Stromal cell of bone marrow (primary cell): Measurements from ENCODE around the gene ATXN3.

Experiments
- DNase-seq: peaks from one replicate; pipeline ENCODE4 v3.0.0-alpha.2; 2012; ENCODE audit warnings: low read depth

ATXN3 gene

DNA sequence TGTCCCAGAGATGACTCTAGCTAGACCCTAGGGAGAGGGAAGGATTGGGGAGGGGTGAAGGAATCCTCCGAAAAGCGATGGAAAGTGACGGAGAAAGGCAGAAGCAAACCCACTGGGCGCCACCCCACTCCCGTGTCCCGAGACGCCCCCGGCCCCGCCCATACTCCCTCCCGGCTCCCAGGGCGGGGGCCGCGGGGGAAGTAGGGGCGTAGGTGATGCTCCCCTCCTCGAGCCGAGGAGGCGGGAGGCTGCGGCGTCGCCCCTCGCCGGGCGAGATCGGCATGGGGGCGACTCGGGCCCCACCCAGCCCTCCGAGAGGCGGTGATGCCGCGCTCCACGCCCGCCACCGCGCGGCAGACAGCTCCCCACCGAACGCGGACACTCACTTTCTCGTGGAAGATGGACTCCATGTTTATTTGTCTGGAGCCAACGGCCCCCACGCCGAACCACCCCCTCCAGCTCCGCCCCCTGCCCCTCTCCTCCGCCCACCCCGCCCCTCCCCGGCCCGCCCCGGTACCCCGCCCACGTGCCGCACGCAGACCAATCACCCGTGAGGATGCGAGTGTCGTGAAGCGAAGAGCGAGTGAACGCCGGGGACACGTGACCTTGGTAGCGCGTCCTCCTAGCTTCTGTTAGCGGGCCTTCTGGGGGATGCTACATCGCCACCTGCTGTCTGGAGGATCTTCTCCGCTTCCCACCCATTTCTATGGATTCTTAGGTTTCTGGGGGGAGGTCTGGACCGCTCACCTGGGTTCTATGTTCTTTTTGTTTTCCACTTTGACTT, at the start of gene ATXN3:
Gene ATXN3 (minus strand): TSS at position 440 of the 784 bp plus-strand sequence. CDS start 30 bp downstream, at position 410.
- DNase-seq, result peak; percentile 98

DNA sequence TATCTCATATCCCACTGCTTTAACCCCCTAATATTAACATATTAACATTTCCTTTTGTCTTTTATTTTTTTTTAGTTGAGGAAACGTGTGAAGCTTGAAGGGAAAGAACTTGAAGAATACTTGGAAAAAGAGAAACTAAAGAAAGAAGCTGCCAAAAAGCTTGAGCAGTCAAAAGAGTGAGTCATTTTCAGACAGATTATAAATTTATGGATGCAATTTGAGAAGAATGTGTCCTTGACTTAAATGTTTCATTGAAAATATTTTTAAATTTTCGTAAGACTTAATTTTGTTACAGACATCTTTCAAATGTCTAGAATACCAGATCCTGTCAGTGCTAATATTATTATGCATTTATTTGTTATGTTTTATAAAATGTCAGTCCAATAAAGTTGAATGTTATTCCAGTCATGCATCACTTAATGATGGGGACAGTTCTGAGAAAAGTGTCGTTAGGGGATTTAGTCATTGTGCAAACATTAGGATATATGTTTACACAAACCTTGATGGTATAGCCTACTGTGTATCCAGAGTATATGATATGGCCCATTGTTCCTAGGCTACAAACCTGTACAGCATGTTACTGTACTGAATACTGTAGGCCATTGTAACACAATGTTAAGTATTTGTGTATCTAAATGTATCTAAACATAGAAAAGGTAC, 48.0 kb upstream of the ATXN3 start:
- peak; percentile 18 for DNase-seq

DNA sequence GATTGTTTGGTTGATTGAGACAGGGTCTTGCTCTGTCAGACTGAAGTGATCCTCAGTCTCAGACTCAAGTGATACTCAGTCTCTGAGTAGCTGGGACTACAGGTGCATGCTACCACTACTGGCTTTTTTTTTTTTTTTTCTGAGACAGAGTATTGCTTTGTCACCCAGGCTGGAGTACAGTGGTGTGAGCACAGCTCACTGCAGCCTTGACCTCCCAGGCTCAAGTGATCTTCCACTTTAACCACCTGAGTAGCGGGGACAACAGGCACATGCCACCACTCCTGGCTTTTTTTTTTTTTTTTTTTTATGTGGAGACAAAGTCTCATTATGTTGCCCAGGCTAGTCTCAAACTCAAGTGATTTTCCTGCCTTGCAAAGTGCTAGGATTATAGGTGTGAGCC, 47.2 kb upstream of the ATXN3 start:
- no peak for DNase-seq

DNA sequence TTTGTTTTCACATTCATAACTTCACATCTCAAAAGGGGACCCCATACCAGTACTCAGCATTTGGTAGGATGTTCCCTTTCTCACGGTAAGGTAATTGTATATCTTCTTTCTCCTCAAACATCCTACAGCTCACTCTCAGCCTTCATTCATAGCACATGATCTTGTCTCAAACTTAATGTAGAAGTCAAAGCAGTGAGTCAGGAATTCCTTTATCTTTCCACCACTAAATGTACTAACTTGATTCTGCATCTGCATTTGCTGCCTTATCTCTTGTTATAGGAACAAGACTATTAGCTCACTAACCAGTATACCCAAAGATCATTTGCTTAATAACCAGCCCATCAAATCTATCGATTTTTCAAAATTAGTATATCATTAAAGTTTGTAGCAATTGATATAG, 38.3 kb upstream of the ATXN3 start:
- no peak for DNase-seq

DNA sequence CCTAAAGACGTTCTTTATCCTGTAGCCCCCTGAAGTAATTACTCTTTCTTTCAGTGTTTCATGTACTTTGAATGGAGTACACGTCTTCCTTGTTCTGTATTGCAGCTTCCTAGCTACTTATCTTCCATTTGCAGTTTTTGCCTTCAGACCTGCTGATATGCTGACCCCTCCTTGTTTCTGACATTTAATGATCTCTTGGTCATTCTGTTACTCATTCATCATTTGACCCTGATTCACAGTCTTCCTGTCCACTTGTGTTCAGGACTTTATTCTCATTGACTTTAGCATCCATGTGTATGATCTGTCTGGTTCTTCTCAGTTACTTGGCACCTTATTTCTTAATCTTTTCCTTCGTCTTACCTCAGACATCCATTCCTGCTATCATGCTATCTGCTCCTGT, 37.6 kb upstream of the ATXN3 start:
- DNase-seq, result peak; percentile 10

DNA sequence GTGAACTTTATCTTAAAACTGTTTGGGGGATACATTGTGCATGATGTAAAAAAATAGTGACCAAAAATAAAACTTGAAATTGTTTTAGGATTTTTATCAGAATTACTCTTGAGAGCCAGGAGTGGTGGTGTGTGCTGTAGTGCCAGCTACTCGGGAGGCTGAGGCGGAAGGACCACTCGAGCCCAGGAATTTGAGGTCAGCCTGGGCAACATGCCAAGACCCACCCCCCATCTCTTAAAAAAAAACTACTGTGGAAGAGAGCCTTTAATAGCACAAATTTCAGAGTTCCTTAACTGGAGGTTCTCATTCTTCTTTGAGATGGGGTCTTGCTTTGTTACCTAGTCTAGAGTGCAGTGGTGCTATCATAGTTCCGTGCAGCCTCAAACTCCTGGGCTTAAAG, 36.9 kb upstream of the ATXN3 start:
- DNase-seq, result no peak

DNA sequence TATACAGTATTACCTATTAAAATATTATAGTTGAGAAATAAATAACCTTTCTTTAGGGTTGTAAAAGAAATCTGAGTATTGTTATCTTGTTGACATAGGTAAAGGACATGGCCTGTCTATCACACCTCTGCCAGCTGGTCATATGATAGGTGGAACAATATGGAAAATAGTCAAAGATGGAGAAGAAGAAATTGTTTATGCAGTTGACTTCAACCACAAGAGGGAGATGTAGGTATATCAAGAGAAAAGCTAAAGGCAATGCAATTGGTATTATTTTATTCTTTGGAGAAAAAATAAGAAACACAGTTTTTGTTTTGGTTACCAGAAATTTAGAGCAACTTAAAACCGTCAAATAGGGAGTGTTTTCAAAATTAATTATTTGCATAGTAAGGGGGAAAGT, 28.9 kb upstream of the ATXN3 start:
- peak; percentile 23 for DNase-seq

DNA sequence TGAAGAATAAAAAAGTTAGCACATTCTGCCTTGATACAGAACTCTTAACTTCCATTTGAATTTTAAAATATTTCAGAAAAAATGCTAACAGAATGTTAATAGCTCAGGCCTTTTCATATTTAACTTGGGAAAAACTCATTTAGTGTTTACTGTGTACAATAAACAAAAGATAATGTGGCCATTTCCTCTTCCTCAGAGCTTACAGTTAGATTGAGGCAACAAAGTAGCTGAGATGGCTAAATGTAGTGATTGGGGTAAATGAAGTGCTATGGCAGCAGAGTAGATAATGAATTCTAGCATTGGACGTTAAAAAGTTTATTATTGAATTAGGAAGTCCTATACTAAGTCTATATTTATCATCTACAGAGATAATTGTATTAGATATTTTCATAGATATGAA, 28.1 kb upstream of the ATXN3 start:
- DNase-seq, result no peak

DNA sequence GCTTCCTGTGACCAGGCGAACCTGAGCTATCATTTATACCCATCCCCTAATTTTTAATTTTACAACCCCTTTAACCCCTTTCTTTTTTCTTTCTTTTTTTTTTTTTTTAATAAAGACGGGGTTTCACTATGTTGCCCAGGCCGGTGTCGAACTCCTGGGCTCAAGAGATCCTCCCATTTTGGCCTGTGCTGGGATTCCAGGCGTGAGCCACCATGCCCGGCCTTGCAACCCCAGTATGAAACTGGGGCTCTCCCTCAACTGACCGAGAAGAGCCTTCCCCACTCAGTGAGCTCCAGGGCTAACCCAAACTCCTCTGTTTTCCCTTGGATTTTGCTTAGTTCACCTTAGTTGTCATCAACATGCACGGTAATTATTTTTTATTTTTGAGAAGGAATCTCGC, 16.4 kb upstream of the ATXN3 start:
- no peak for DNase-seq

DNA sequence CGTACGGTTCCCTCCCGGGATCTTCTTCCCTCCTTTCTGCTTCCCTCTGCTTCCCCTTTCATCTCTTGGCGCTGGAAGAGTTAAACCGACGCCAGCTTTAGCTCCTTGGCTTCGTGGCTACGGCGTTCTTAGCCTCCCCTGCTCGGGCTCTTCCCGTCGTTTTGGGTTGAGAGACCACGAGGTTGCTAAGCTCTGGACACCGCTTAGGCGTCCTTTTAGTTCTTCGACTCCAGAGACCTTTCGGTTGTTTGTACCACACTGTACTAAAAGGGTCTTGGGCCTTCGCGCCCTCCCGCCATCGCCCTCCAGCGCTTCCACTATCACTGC, 15.9 kb upstream of the ATXN3 start:
- no peak for DNase-seq

DNA sequence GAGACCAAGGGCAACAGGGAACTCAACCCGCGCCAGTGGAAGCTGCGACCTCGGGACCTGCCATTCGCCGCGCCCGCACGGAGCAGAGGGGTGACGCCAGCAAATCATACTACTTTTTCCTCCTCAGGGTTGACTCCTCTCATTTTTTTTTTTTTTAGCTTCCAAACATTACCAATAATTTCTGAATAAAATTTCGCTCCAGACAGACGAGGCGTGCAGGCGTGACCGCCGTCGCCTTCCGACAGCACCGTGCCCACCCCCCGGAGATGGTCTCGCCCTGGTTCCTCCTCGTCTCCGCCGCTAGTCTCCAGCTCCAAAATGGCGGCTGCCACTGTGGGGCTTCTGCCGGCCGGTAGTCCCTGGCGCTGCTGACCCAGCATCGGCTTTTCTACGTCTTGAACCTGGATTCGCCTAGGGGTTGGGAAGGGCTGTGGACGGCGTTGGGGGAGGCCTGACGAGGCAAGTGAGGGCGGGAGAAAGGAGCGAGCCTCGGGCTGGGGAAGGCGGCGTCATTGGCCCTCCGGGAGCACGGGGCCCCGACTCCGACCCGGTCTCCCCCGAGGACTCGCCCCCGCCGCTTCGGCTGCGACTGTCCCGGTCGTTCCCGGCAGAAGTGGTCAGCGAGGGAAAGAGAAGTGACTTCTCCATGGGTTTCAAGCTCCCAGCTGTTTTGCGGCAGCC, 15.4 kb upstream of the ATXN3 start, which contains the start of the genes CPSF2 and NDUFB1:
Gene CPSF2 (plus strand): TSS at position 300 of the 681 bp plus-strand sequence. CDS start 9,016 bp downstream, outside the sequence.
Gene NDUFB1 (minus strand): TSS at position 37 of the 681 bp plus-strand sequence. CDS start 4,069 bp downstream, outside the sequence.
- peak; percentile 66 for DNase-seq

DNA sequence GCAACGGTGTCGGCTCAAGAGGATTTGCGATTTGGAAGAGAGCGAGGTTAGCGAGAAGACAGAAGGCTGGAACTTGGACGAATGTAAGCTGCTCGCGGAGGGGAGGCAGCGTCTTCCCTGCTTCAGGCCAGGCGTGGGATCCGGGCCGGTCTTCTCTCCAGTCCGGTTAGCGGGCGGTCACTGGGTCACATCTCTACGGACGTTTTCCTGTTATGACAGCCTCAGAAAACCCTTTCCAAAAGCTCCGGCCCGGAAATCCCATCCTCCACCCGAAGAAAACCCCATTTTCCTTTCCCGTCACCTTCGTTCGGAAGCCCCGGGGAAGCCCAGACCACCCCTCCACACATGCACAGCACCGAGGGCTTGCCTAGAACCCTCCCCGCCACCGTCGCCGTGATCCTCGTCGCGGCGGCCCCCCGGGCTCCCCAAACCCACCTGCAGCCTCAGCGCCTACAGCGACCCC, 14.9 kb upstream of the ATXN3 start:
- DNase-seq, result no peak

DNA sequence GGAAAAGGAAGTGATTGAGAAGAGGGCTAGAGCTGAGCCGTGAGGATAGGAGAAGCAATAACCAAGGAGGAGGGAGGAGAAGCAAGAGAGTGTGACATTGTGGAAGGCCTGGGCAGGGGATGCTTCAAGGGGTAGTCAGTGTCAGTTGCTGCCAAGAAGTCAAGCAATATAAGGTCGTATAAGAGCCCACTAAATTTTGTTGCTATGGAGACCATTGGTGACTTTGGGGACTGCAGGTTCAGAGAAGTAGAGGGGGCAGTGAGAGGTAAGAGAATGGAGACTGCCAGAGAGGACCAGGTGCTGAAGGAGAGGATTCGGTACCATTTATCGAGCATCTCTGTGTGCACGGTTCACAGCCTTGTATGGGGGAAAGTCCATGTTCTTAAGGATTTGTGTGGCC, 3.1 kb upstream of the ATXN3 start:
- no peak for DNase-seq

DNA sequence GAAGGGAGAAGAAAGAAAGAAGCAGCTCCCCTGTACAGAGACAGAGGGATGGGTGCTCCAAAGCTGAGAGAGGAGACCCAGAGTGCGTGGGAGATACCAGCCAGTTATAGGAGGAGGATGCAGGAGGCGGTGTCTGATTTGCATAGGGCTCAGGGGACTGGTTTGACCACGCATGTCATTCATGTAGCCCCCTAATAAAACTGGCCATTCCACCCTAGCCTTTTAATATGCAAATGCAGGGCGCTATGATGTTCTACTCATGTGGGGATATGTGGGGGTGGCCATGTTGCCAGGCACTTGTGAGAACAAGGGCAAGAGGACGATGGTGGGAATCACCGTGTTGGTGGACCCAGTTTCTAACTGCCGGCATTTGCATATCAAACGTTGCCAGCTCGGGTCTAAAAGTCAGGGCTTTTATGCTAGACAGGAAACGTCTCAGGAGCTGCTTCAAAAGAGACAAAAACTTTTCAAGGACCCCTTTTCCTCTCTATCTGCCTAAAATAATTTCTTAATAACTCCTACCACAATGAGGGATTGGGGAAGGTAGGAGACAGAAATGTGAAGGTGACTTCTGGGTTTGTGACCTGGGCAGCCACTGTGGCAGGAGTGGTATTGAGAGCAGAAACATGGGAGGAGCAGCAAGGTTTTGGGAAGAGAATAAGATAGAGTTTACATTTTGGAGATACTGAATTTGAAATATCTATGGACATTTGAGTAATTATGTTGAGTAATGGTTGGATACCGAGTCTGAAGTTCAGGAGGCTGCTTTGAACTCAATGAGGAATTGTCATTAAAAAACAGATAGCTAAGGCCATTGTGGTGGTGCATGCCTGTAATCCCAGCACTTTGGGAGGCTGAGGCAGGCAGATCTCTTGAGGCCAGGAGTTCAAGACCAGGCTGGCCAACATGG, 2.2 kb upstream of the ATXN3 start:
- no peak for DNase-seq

DNA sequence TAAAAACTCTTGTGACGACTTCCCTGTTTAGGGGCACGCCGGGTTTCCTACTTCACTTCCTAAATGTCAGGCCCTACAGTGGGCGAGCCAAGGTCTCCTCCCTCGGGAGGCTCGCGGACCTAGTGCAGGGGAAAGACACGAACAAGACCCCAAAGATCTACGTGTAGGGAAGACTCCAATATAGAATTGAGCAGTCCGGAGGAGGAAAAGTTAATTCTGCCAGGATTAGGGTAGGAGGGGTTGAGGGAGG, 564 bp downstream of the ATXN3 start:
- no peak for DNase-seq

DNA sequence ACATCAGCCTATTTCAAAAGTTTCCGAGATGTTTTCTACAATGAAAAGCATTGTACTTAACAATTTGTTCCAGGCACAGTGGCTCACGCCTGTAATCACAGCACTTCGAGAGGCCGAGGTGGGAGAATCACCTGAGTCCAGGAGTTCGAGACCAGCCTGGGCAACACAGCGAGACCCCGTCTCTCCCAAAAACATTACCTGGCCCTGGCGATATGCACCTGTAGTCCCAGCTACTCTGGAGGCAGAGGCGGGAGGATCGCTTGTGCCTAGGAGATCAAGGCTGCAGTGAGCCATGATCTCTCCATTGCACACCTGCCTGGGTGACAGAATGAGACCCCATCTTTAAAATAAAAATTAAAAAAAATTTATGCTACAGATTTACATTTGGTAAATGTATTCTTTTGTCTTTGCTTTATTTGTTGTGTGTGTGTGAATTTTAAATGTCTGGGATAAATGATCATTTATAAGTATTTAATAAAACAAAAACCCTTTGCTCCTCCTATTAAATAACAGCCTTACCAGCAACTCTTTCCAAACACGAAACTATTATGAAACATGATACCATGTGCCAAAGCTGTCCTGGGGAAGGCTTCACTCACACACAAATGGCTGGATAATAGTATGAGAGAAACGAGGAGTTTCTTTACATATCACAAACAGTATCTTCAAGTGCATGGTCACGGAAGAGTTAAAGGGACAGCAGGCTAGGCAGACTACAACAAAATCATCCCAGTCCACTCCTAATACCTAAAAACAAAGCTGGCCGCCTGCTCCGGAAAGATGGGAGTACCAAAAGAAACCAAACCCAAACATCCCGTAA, 1.1 kb downstream of the ATXN3 start:
- DNase-seq, result peak; percentile 30

DNA sequence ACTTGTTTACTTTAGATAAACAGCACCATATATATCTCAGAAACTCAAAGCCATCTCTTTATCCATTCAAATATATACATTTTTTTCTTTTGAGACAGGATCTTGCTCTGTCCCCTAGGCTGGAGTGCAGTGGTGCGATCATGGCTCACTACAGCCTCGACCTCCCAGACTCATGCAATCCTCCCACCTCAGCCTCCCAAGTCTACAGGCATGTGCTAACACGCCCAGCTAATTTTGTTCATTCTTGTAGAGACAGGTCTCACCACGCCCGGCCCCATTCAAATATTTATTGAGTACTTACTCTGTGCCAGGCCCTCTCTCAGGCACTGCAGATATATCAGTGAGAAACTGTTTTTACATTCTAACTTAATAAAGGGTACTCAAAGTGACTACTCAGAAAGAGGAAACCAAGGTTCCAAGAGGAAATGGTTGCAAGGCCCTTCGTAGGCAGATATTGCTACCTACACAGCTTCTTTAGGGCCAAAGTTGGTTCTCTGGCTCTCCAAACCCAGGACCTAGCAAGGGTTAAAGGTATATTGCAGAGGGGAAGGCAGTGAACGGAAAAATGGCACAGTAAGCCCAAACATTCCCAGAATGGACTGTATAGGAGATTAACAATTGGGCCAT, 2.9 kb downstream of the ATXN3 start:
- no peak for DNase-seq

DNA sequence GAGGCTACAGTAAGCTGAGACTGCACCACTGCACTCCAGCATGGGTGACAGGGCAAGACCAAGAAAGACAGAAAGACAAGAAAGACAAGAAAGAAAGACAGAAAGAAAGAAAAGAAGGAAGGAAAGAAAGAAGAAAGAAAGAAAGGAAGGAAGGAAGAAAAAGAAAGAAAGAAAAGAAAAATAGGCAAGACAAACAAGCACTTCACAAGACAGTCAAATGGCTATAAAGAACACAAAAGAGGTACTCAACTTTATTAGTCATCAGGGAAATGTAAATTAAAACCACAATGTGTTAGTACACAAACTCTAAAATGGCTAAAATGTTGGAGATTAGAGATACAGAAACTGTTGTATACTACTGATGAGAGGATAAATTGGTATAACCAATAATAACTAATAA, 6.6 kb downstream of the ATXN3 start:
- no peak for DNase-seq

DNA sequence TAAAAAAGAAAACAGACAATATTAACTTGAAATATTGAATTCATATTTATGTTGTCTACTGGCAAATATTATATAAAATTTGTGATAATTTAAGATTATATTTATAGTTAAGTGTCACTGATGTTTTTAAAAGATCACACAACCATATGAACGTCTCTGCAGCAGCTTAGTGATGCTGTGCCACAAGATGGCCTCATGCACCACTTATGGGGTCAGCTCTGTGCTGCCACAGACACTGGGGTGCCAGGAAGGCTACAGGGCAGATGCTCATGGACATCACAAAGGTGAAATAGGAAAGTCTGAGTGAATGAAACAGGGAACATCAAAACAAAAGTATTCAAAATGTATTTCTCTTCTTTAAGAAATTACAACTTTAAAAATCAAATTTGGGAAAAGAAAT, 13.1 kb downstream of the ATXN3 start:
- DNase-seq, result no peak

DNA sequence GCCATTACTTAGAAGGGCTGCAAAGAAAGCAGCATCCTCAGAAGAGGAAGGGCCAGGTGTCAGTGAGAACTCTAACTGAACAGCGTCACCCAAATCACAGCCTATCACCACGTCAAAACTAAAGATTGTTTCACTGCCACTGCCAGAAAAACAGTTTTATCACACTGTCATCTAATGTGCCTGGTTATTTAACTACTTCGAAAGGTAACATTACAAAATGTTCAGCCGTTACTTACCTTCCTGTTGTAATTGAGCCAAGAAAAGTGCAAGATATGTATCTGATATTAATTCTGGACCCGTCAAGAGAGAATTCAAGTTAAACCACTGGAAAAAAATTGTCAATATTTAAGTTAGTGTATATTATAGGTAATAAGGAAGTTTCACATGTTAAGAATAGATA, 17.9 kb downstream of the ATXN3 start:
- no peak for DNase-seq

DNA sequence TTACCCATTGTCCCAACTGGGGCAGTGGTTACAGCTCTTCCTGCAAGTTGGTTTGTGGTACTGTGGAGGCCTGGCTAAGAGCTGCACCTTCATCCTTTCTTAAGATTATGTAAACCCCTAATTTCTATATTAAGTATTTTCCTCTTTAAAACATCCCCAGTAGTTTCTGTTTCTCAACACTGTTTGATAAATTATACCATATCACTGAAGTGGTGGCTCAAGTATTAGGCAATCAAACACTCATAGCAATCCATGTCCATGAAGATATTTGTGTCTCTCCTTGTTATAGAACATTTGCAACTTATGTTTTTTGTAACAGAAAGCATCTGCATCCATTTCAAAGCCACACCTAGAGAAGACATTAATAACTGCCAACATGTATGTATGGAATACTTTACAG, 31.8 kb downstream of the ATXN3 start:
- DNase-seq, result no peak
